Skeletal muscle tissue (tissue), 4 donors: ENCODE measurements around the gene ZNF746. TPM values are rescaled to one million over a fixed set of nuclear protein-coding genes. Genes with fewer than 3 reads are reported as not detected.

ENCODE experiments used
- H3K27ac ChIP-seq: one replicate; pipeline ENCODE4 v1.7.0; 2013; ENCODE audit warnings: mild to moderate bottlenecking, low read depth, low read length, inconsistent platforms
- H3K27me3 ChIP-seq, 3 donors: one replicate each; pipeline ENCODE4 v1.7.0; 2013; ENCODE audit warnings: low read length in 3 of 3; ENCODE audit not compliant: control insufficient read depth in 3 of 3, insufficient read depth in 3 of 3
- H3K36me3 ChIP-seq, 3 donors: one replicate each; pipeline ENCODE4 v1.7.0; 2013; ENCODE audit warnings: low read length in 3 of 3; ENCODE audit not compliant: control insufficient read depth in 3 of 3, insufficient read depth in 3 of 3
- H3K4me1 ChIP-seq, 3 donors: one replicate each; pipeline ENCODE4 v1.7.0; 2013; ENCODE audit warnings: low read length in 3 of 3, mild to moderate bottlenecking in 3 of 3; ENCODE audit not compliant: control insufficient read depth in 3 of 3, insufficient read depth in 3 of 3
- H3K4me3 ChIP-seq, 3 donors: one replicate each; pipeline ENCODE4 v1.7.0; 2013; ENCODE audit warnings: low read length in 3 of 3
- H3K9ac ChIP-seq, 3 donors: one replicate each; pipeline ENCODE4 v1.7.0; 2013; ENCODE audit warnings: low read length in 3 of 3, mild to moderate bottlenecking in 3 of 3, moderate library complexity in 2 of 3, low read depth in 1 of 3
- H3K9me3 ChIP-seq, 3 donors: one replicate each; pipeline ENCODE4 v1.7.0; 2013; ENCODE audit warnings: low read length in 3 of 3; ENCODE audit not compliant: control insufficient read depth in 3 of 3
- total RNA-seq: library from RNA; depleted of rRNA; stranded (reverse); fragments of >200 nt; gene quantifications from one replicate; pipeline ENCODE4 v1.2.3, GENCODE V29; 2014
- donor health status: Osteomylitis.

The ZNF746 gene
- 12.0 TPM for total RNA-seq

- Histone ChIP-seq H3K36me3 (peaks cover 13 to 14% (median 14%) of the 10 kb centered on the region in 3 donors), H3K4me3 (peak within 1 kb of the TSS; percentile 69 to 82 (median 76)), H3K9me3 (no peaks in the 10 kb centered on the region), H3K4me1 (peaks cover 12 to 24% (median 18%) of the 10 kb centered on the region in 3 donors), H3K9ac (peak within 1 kb of the TSS; percentile 76 to 85 (median 78)), H3K27ac (peak within 1 kb of the TSS; percentile 55), H3K27me3 (no peaks in the 10 kb centered on the region)
Observed at GRCh38 chr7:149497467-149498261, at the start of gene ZNF746. ZNF746 (minus strand) TSS chr7:149497809; CDS start chr7:149497536, 273 bp downstream.

- H3K4me1 ChIP-seq = no peaks in the 10 kb centered on the region
- H3K4me3 ChIP-seq = no peak overlapping the region
- peaks cover 44 to 54% (median 52%) of the 10 kb centered on the region in 3 donors for H3K36me3 ChIP-seq
- no peaks in the 10 kb centered on the region for H3K9me3 ChIP-seq
- no peak overlapping the region for H3K9ac ChIP-seq
- no peak overlapping the region for H3K27ac ChIP-seq
- no peaks in the 10 kb centered on the region for H3K27me3 ChIP-seq
Observed at GRCh38 chr7:149547126-149547525, 49.5 kb upstream of the ZNF746 start.

- Histone ChIP-seq H3K36me3 (peaks cover 39 to 47% (median 45%) of the 10 kb centered on the region in 3 donors), H3K27ac (no peak overlapping the region), H3K9ac (no peak overlapping the region), H3K4me1 (no peaks in the 10 kb centered on the region), H3K9me3 (no peaks in the 10 kb centered on the region), H3K27me3 (no peaks in the 10 kb centered on the region), H3K4me3 (no peak overlapping the region)
Observed at GRCh38 chr7:149546331-149546730, 48.7 kb upstream of the ZNF746 start.

GRCh38 chr7:149544028-149544427, 46.4 kb upstream of the ZNF746 start:
- no peak overlapping the region for H3K27ac ChIP-seq
- H3K9me3 ChIP-seq = peaks cover 0 to 2% (median 0%) of the 10 kb centered on the region in 3 donors
- no peaks in the 10 kb centered on the region for H3K27me3 ChIP-seq

GRCh38 chr7:149532654-149533053, 35.0 kb upstream of the ZNF746 start:
- peaks cover 18 to 40% (median 23%) of the 10 kb centered on the region in 3 donors for H3K9me3 ChIP-seq

More at GRCh38 chr7:149544028-149544427, 46.4 kb upstream of the ZNF746 start:
- peaks cover 18 to 27% (median 22%) of the 10 kb centered on the region in 3 donors for H3K36me3 ChIP-seq
- H3K9ac ChIP-seq = no peak overlapping the region
- no peaks in the 10 kb centered on the region for H3K4me1 ChIP-seq
- no peak overlapping the region for H3K4me3 ChIP-seq

GRCh38 chr7:149529136-149529718, 31.6 kb upstream of the ZNF746 start:
- H3K4me3 ChIP-seq = peak overlapping the region in 2 of 3 donors; percentile 8 to 29
- H3K9ac ChIP-seq = no peak overlapping the region
- no peaks in the 10 kb centered on the region for H3K27me3 ChIP-seq
- no peak overlapping the region for H3K27ac ChIP-seq
- peaks cover 18 to 37% (median 20%) of the 10 kb centered on the region in 3 donors for H3K9me3 ChIP-seq
- no peaks in the 10 kb centered on the region for H3K36me3 ChIP-seq
- no peaks in the 10 kb centered on the region for H3K4me1 ChIP-seq

More at GRCh38 chr7:149532654-149533053, 35.0 kb upstream of the ZNF746 start:
- no peaks in the 10 kb centered on the region for H3K36me3 ChIP-seq
- no peaks in the 10 kb centered on the region for H3K27me3 ChIP-seq
- H3K4me3 ChIP-seq = peak overlapping the region in 1 of 3 donors; percentile 10
- H3K27ac ChIP-seq = no peak overlapping the region
- no peak overlapping the region for H3K9ac ChIP-seq
- H3K4me1 ChIP-seq = no peaks in the 10 kb centered on the region

DNA sequence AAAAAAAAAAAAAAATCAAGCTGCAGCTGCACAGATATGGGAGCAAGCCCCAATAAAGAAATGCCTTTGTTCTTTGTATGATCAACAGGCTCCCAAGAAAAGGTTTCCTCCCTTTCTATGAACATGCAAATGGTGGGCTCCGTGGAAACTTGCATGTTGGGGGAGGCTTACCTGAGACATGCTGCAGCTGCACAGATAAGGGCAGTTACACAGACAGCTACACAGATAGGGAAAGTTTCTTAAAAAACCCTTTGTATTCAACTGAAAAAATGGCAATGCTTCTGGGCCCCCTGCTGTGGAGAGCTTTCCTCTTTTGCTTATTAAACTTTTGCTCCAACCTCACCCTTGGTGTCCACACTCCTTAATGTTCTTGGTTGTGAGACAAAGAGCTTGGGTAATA, 29.8 kb upstream of the ZNF746 start:
- H3K9ac ChIP-seq = no peak overlapping the region
- no peaks in the 10 kb centered on the region for H3K27me3 ChIP-seq
- no peaks in the 10 kb centered on the region for H3K4me1 ChIP-seq
- H3K36me3 ChIP-seq = no peaks in the 10 kb centered on the region
- H3K4me3 ChIP-seq = no peak overlapping the region
- H3K27ac ChIP-seq = no peak overlapping the region
- H3K9me3 ChIP-seq = peaks cover 17 to 30% (median 18%) of the 10 kb centered on the region in 3 donors

DNA sequence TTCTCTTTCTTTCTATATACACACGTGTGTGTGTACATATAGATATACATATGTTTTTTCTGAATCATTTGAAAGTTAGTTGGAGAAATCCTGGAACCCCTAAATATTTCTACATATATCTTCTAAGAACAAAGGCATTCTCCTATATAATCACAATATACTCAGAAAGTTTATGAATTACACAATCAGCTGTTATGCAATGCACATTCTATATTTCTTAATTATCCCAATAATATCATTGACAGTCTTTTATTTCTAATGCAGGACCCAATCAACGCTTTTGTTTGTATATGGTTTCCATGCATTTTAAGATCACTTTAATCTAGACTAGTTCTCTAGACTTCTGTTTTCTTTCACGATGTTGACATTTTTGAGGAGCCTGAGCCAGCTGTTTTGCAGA, 27.7 kb upstream of the ZNF746 start:
- Histone ChIP-seq H3K4me1 (no peaks in the 10 kb centered on the region), H3K9me3 (peaks cover 14 to 19% (median 18%) of the 10 kb centered on the region in 3 donors), H3K27ac (no peak overlapping the region), H3K4me3 (no peak overlapping the region), H3K9ac (no peak overlapping the region), H3K27me3 (no peaks in the 10 kb centered on the region), H3K36me3 (no peaks in the 10 kb centered on the region)

GRCh38 chr7:149524394-149524793, 26.8 kb upstream of the ZNF746 start:
- no peaks in the 10 kb centered on the region for H3K4me1 ChIP-seq
- H3K4me3 ChIP-seq = no peak overlapping the region
- H3K36me3 ChIP-seq = no peaks in the 10 kb centered on the region
- H3K9ac ChIP-seq = no peak overlapping the region
- no peak overlapping the region for H3K27ac ChIP-seq
- no peaks in the 10 kb centered on the region for H3K27me3 ChIP-seq
- H3K9me3 ChIP-seq = peaks cover 9 to 11% (median 10%) of the 10 kb centered on the region in 3 donors

- H3K4me1 ChIP-seq = no peaks in the 10 kb centered on the region
- no peak overlapping the region for H3K9ac ChIP-seq
- no peak overlapping the region for H3K27ac ChIP-seq
- H3K4me3 ChIP-seq = peak overlapping the region in 1 of 3 donors; percentile 14
- no peaks in the 10 kb centered on the region for H3K36me3 ChIP-seq
- peaks cover 7 to 16% (median 12%) of the 10 kb centered on the region in 3 donors for H3K9me3 ChIP-seq
- H3K27me3 ChIP-seq = no peaks in the 10 kb centered on the region
Observed at GRCh38 chr7:149510248-149510647, 12.6 kb upstream of the ZNF746 start.
